Neuronal stem cell (in vitro differentiated cells): ENCODE measurements around the gene SH3PXD2A.

Experiments used
- DNase-seq: peaks from one replicate; pipeline ENCODE4 v3.0.0-alpha.2; 2013; ENCODE audit warnings: low spot score
- H2AFZ ChIP-seq: one replicate; pipeline ENCODE4 v1.6.1; 2013; ENCODE audit warnings: mild to moderate bottlenecking, low read length, inconsistent platforms
- H2AK5ac ChIP-seq: 2 replicates; pipeline ENCODE4 v1.6.1; 2013; ENCODE audit warnings: low read depth, mild to moderate bottlenecking, inconsistent platforms, low read length, moderate library complexity, mixed read lengths
- H2BK120ac ChIP-seq: 2 replicates; pipeline ENCODE4 v1.6.1; 2013; ENCODE audit warnings: low read depth, mild to moderate bottlenecking, inconsistent platforms, low read length, moderate library complexity, mixed read lengths
- H2BK12ac ChIP-seq: one replicate; pipeline ENCODE4 v1.6.1; 2013; ENCODE audit warnings: low read length, inconsistent platforms
- H2BK15ac ChIP-seq: 2 replicates; pipeline ENCODE4 v1.6.1; 2013; ENCODE audit warnings: mild to moderate bottlenecking, low read length, inconsistent platforms, mixed read lengths
- H2BK5ac ChIP-seq: one replicate; pipeline ENCODE4 v1.6.1; 2013; ENCODE audit warnings: inconsistent platforms, mild to moderate bottlenecking, low read length, moderate library complexity
- H3K14ac ChIP-seq: one replicate; pipeline ENCODE4 v1.6.1; 2013; ENCODE audit warnings: low read length, inconsistent platforms
- H3K18ac ChIP-seq: 2 replicates; pipeline ENCODE4 v1.6.1; 2013; ENCODE audit warnings: low read length, inconsistent platforms
- H3K23ac ChIP-seq: 2 replicates; pipeline ENCODE4 v1.6.1; 2013; ENCODE audit warnings: low read depth, mild to moderate bottlenecking, mixed read lengths, low read length, inconsistent platforms; ENCODE audit not compliant: poor library complexity
- H3K27ac ChIP-seq: replicated peaks from 3 replicates; pipeline ENCODE4 v1.5.1; 2013; ENCODE audit warnings: low read length, inconsistent platforms
- H3K27me3 ChIP-seq, 3 experiments: 2 replicates each; pipeline ENCODE4 v1.6.1; 2013; ENCODE audit warnings: low read length in 3 of 3, mild to moderate bottlenecking in 2 of 3, inconsistent platforms in 1 of 3, low read depth in 1 of 3, mixed read lengths in 1 of 3, moderate library complexity in 1 of 3; ENCODE audit not compliant: control insufficient read depth in 3 of 3, insufficient read depth in 3 of 3
- H3K36me3 ChIP-seq, 2 donors: replicated peaks in 1 of 2; 2 replicates each; pipeline ENCODE4 v1.6.1; 2013; ENCODE audit warnings: low read length in 2 of 2; ENCODE audit not compliant: control insufficient read depth in 2 of 2, insufficient read depth in 2 of 2
- H3K4ac ChIP-seq: 2 replicates; pipeline ENCODE4 v1.6.1; 2013; ENCODE audit warnings: inconsistent platforms, mild to moderate bottlenecking, low read length, moderate library complexity
- H3K4me1 ChIP-seq, 2 donors: 1 replicate in 1 of 2; 2 replicates in 1 of 2; pipeline ENCODE4 v1.6.1; 2013; ENCODE audit warnings: low read length in 2 of 2, low read depth in 1 of 2; ENCODE audit not compliant: control insufficient read depth in 2 of 2, insufficient read depth in 1 of 2
- H3K4me2 ChIP-seq: one replicate; pipeline ENCODE4 v1.6.1; 2013; ENCODE audit warnings: mild to moderate bottlenecking, low read length, inconsistent platforms; ENCODE audit not compliant: insufficient read depth, poor library complexity, severe bottlenecking
- H3K4me3 ChIP-seq, 2 donors: 2 replicates each; pipeline ENCODE4 v1.5.1; 2013; ENCODE audit warnings: low read length in 2 of 2, mild to moderate bottlenecking in 2 of 2, inconsistent platforms in 1 of 2, moderate library complexity in 1 of 2
- H3K79me1 ChIP-seq: one replicate; pipeline ENCODE4 v1.6.1; 2013; ENCODE audit warnings: low read depth, mild to moderate bottlenecking, inconsistent platforms, low read length, moderate library complexity
- H3K9ac ChIP-seq: one replicate; pipeline ENCODE4 v1.6.1; 2013; ENCODE audit warnings: mild to moderate bottlenecking, low read depth, low read length, inconsistent platforms; ENCODE audit not compliant: poor library complexity
- H3K9me3 ChIP-seq, 2 donors: replicated peaks in 1 of 2; 2 replicates each; pipeline versions ENCODE3 to v1.6.1; 2013; ENCODE audit warnings: low read length in 2 of 2, mild to moderate bottlenecking in 2 of 2, inconsistent platforms in 1 of 2, low read depth in 1 of 2, mixed read lengths in 1 of 2, moderate library complexity in 1 of 2; ENCODE audit not compliant: control insufficient read depth in 2 of 2, insufficient read depth in 1 of 2
- H4K8ac ChIP-seq: one replicate; pipeline ENCODE4 v1.6.1; 2013; ENCODE audit warnings: low read depth, mild to moderate bottlenecking, inconsistent platforms, low read length, moderate library complexity
- H4K91ac ChIP-seq: one replicate; pipeline ENCODE4 v1.6.1; 2013; ENCODE audit warnings: low read length, low read depth, mild to moderate bottlenecking, inconsistent platforms; ENCODE audit not compliant: poor library complexity
- WGBS, 2 donors: extraction: QIAGEN DNeasy Blood & Tissue Kit; methylation state at CpG; one replicate each; pipeline ENCODE4 v1.1.7; 2013; ENCODE audit warnings: missing lambda C conversion rate in 2 of 2, mixed read lengths in 1 of 2; ENCODE audit not compliant: insufficient read length in 2 of 2, insufficient replicate concordance in 1 of 2; ENCODE audit errors: extremely low coverage in 2 of 2; 5-methylcytosine and 5-hydroxymethylcytosine counted together

SH3PXD2A gene

DNA sequence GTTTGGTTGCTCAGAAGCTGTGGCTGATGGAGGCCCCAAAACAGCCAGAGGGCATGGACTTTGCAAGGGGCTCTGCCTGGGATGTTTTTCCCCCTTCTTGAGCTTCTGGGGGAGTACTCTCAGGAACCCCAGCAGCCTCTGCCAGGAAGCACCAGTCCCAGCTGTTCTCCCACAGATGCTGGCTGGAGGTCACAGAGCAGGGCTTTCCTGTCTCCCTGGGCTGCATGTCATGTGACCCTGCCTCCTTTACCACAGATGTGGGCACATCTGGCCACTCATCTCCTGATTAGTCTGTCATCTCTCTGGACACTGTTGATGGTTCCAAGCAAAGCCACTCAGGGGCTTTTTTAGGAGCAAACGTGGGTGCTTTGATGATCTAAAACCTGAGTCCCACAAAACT, 225.2 kb downstream of the SH3PXD2A start:
- no peak overlapping the region for H2AK5ac ChIP-seq
- H3K79me1 ChIP-seq, result no peaks in the 10 kb centered on the region
- H2BK120ac ChIP-seq, result no peak overlapping the region
- H4K8ac ChIP-seq, result no peak overlapping the region
- H2BK5ac ChIP-seq, result no peak overlapping the region
- H2BK12ac ChIP-seq, result peak overlapping the region; percentile 18
- no peak overlapping the region for H3K4me3 ChIP-seq
- peaks cover 0 to 10% of the 10 kb centered on the region in 2 donors for H3K4me1 ChIP-seq
- no peak for DNase-seq
- no peak overlapping the region for H3K23ac ChIP-seq
- peaks cover 9 to 12% of the 10 kb centered on the region in 2 donors for H3K36me3 ChIP-seq
- H3K4ac ChIP-seq, result no peak overlapping the region
- no peak overlapping the region for H3K4me2 ChIP-seq
- peak overlapping the region; percentile 41 for H3K18ac ChIP-seq
- no peaks in the 10 kb centered on the region for H3K9me3 ChIP-seq
- H4K91ac ChIP-seq, result no peak overlapping the region
- no peak overlapping the region for H2BK15ac ChIP-seq
- no peak overlapping the region for H3K27ac ChIP-seq
- no peaks in the 10 kb centered on the region for H3K27me3 ChIP-seq
- no peak overlapping the region for H3K9ac ChIP-seq
- no peak overlapping the region for H3K14ac ChIP-seq
- no peak overlapping the region for H2AFZ ChIP-seq
- WGBS, 2 donors, result no CpG with 5 or more reads among the region's 1 CpG

DNA sequence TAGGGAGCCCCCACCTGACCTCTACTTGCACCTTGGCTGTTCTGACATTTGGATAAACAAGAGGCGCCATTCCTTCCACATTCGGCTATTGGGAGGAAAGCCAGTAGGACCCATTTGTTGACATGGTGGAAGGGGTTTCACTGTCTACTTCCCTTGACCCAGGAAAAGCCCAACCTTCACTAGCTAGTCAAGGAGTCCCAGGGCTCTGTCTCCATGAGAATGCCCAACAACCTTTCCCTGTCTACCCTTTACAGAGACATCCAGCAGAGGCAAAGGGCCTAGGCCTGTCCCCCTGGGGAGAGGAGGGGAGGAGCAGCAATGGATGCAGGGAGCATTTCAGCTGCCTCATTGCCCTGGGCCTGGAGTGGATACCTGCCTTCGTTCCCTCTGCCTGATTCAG, 225.8 kb downstream of the SH3PXD2A start:
- WGBS, 2 donors, result no CpG with 5 or more reads among the region's 3 CpGs
- Histone ChIP-seq H3K14ac (no peak overlapping the region), H2AK5ac (no peak overlapping the region), H3K4me3 (no peak overlapping the region), H3K4me1 (peaks cover 0 to 5% of the 10 kb centered on the region in 2 donors), H3K9ac (no peak overlapping the region), H2BK120ac (no peak overlapping the region), H3K18ac (peak overlapping the region; percentile 74), H3K23ac (no peak overlapping the region), H2BK15ac (no peak overlapping the region), H3K9me3 (no peaks in the 10 kb centered on the region), H3K36me3 (peaks cover 10 to 12% of the 10 kb centered on the region in 2 donors), H2BK12ac (no peak overlapping the region), H3K27ac (no peak overlapping the region), H3K4ac (no peak overlapping the region), H4K8ac (no peak overlapping the region), H2AFZ (no peak overlapping the region), H3K4me2 (no peak overlapping the region), H2BK5ac (no peak overlapping the region), H3K27me3 (no peaks in the 10 kb centered on the region), H4K91ac (no peak overlapping the region), H3K79me1 (no peaks in the 10 kb centered on the region)
- no peak for DNase-seq

DNA sequence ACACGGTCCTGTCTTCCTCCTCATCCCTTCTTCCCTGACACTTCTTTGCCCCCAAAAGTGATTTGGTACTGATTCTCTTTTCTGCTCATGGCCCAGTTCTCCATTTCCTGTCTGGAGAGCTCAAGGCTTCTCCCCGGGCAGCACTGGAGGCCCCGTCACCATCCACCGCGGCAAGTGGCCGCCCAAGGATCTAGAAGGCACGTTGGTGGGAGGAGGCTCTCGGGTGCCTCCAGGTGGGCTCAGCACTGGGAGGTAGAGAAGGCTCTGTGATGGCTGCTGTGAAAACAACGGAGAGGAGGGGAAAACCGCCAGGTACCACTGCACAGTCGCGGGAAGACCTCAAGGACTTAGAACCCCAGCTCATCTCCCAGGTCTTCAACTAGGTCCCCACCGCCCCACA, 227.5 kb downstream of the SH3PXD2A start:
- H3K9me3 ChIP-seq, result no peaks in the 10 kb centered on the region
- no peak overlapping the region for H2BK15ac ChIP-seq
- H3K18ac ChIP-seq, result no peak overlapping the region
- peaks cover 0 to 4% of the 10 kb centered on the region in 2 donors for H3K4me1 ChIP-seq
- no peak overlapping the region for H2BK120ac ChIP-seq
- WGBS, 2 donors, result no CpG with 5 or more reads among the region's 13 CpGs
- H2AFZ ChIP-seq, result no peak overlapping the region
- no peak overlapping the region for H2AK5ac ChIP-seq
- H3K27me3 ChIP-seq, result no peaks in the 10 kb centered on the region
- H3K79me1 ChIP-seq, result no peaks in the 10 kb centered on the region
- no peak overlapping the region for H3K4me2 ChIP-seq
- H3K27ac ChIP-seq, result no peak overlapping the region
- no peak overlapping the region for H3K23ac ChIP-seq
- no peak overlapping the region for H3K4me3 ChIP-seq
- no peak overlapping the region for H4K8ac ChIP-seq
- no peak overlapping the region for H3K4ac ChIP-seq
- H3K36me3 ChIP-seq, result peaks cover 11 to 12% of the 10 kb centered on the region in 2 donors
- no peak overlapping the region for H3K9ac ChIP-seq
- no peak for DNase-seq
- no peak overlapping the region for H3K14ac ChIP-seq
- H2BK12ac ChIP-seq, result no peak overlapping the region
- no peak overlapping the region for H4K91ac ChIP-seq
- peak overlapping the region; percentile 1 for H2BK5ac ChIP-seq

DNA sequence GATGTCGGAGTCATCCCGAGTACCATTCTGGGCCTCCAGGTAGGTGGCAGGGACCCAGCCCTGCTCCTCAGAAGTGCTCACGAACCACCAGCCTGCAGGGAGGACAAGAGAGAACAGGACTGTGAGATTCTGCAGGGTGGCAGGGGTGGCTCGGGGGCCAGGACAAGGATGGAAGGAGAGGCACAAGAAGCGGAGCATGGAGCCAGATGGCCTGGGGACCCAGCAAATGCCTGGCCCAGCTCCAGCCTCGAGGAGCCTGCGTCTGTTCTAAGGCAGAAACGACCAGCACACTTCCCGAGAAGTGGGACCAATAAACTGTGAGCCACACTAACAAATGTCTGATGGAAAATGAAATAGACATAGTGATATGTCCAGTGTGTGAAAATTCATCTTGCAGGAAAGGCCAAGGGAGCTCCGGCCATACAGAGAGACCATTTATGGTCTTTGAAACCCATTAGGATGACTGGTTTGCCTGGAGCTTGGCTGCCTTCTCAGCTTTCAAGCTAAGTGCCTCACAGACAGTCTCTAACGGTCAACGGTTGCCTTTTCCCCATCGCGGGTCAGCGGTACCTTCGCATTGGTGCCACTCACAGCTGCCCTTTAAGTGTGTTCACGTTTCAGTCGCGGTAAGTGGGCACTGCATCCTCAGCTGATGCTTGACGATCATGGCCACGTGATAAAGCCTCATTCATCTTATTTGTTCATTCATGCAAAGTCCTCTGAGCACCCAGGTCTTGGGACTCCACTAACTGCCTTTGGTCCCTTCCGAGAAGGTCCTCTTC, 228.1 kb downstream of the SH3PXD2A start:
- Histone ChIP-seq H3K18ac (peak overlapping the region; percentile 84), H3K36me3 (peaks cover 11 to 15% of the 10 kb centered on the region in 2 donors)

More for the DNA sequence above, 228.1 kb downstream of the SH3PXD2A start:
- Histone ChIP-seq H4K8ac (no peak overlapping the region), H2AFZ (no peak overlapping the region), H2BK12ac (no peak overlapping the region), H3K23ac (peak overlapping the region; percentile 57), H3K27ac (no peak overlapping the region), H4K91ac (no peak overlapping the region), H3K27me3 (no peaks in the 10 kb centered on the region), H2AK5ac (no peak overlapping the region), H3K79me1 (no peaks in the 10 kb centered on the region), H2BK5ac (peak overlapping the region; percentile 58), H3K9me3 (no peaks in the 10 kb centered on the region), H3K9ac (no peak overlapping the region), H3K4me2 (no peak overlapping the region), H3K4ac (no peak overlapping the region), H3K4me1 (peaks cover 0 to 4% of the 10 kb centered on the region in 2 donors), H2BK15ac (no peak overlapping the region), H3K4me3 (no peak overlapping the region), H3K14ac (no peak overlapping the region), H2BK120ac (no peak overlapping the region)
- DNase-seq, result no peak
- no CpG with 5 or more reads among the region's 22 CpGs for WGBS, 2 donors
